ENCODE measurements around the gene MYBBP1A. TPM values are rescaled to one million over a fixed set of nuclear protein-coding genes. Genes with fewer than 3 reads are reported as not detected.

The MYBBP1A gene
- total and polyA plus RNA-seq, 9 of the 15 experiments (the other 6 are each of a cell fraction or from before 2014, with no cell fraction given): 2.0 to 114 (median 47.2) TPM

- CTCF ChIA-PET (ENCODE audit: low intra/inter-chr PET ratio): no interaction called here
- Histone ChIP-seq H3K4me1 (replicated peaks in 1 of 2; ENCODE audit: control insufficient read depth in 2 of 2, insufficient read depth in 2 of 2, low read length in 2 of 2) (peaks cover 0 to 36% of the 10 kb centered on the region in 2 experiments; a peak in 3 of 5 replicates), H3K27me3 (ENCODE audit: control insufficient read depth in 2 of 2, insufficient read depth in 2 of 2, low read length in 2 of 2) (peaks cover 0 to 22% of the 10 kb centered on the region in 2 experiments; a peak in 4 of 5 replicates), H3K36me3 (ENCODE audit: control insufficient read depth, insufficient read depth, low read length) (no peaks in the 10 kb centered on the region), H3K79me2 (ENCODE audit: control insufficient read depth, insufficient read depth, low read length) (no peaks in the 10 kb centered on the region), H3K9me1 (ENCODE audit: control insufficient read depth, insufficient read depth, low read length) (no peaks in the 10 kb centered on the region), H3K4me2 (ENCODE audit: insufficient read depth, low read length) (no peak overlapping the region), H4K20me1 (replicated peaks; ENCODE audit: control insufficient read depth, insufficient read depth, low read length) (peaks cover 7% of the 10 kb centered on the region; the same call in 1 of the 2 replicates), H3K9me3 (replicated peaks; ENCODE audit: control insufficient read depth, insufficient read depth, low read depth, low read length) (no peaks in the 10 kb centered on the region), H3K4me3 (no peak overlapping the region), H3K27ac (ENCODE audit: extremely low read depth, low read depth, low read length) (no peak overlapping the region), H3K9ac (ENCODE audit: insufficient read depth in 1 of 2, low read depth in 2 of 2, low read length in 2 of 2) (no peak overlapping the region; a peak in 1 of 4 replicates), H2AFZ (ENCODE audit: low read depth, low read length) (no peak overlapping the region)
- BruUV-seq (replicated peaks): no TSS peak
- DNase-seq (ENCODE audit: extremely low read depth in 1 of 4, low spot score in 3 of 4) (no peak), ATAC-seq (no peak), FAIRE-seq (no peak)
- intact Hi-C loops (cut with micrococcal nuclease): no loop called here
- TF ChIP-seq ZNF23 (CRISPR knock-in tag; IDR thresholded peaks at IDR 0.05): no peak
- TF ChIP-seq MAX (CRISPR knock-in tag; IDR thresholded peaks at IDR 0.05): no peak
- no peak for TF ChIP-seq SLC30A9 (CRISPR knock-in tag; IDR thresholded peaks at IDR 0.05)
- TF ChIP-seq PHF21A (IDR thresholded peaks at IDR 0.05; ENCODE audit: borderline replicate concordance, low read depth): 0 out of 2 replicates have a peak, but pooled peaks have one; percentile 52
- 0 out of 4 replicates have a peak, but pooled peaks of 1 of the 2 experiments have one; percentile 8 for TF ChIP-seq KDM1A (IDR thresholded peaks at IDR 0.05)
- POLR2A ChIA-PET: no interaction called here
- in situ Hi-C loops (cut with MboI): no loop called here
- 28% methylated on average over 22 of the region's 30 CpGs for WGBS (ENCODE audit: insufficient coverage, low coverage, missing lambda C conversion rate)
Observed at GRCh38 chr17:4530799-4531730, 24.1 kb downstream of the MYBBP1A start.

All from K562 (cell line).